Fibroblast of lung (primary cell): ENCODE measurements around the gene DNM3.

Experiments
- EZH2 ChIP-seq: IDR thresholded peaks from 2 replicates; pipeline ENCODE4 v1.5.1; 2012; ENCODE audit warnings: low read length, control low read depth, mild to moderate bottlenecking; ENCODE audit errors: missing control alignments
- TF ChIP-seq, protein P1 (sequence below), 2 donors: IDR thresholded peaks in 1 of 2; conservative IDR thresholded peaks in 1 of 2; 1 replicate in 1 of 2; 2 replicates in 1 of 2; pipeline ENCODE4 v1.5.1; 2011 to 2012; ENCODE audit warnings: low read length in 2 of 2, control low read depth in 1 of 2, inconsistent platforms in 1 of 2, low read depth in 1 of 2, mild to moderate bottlenecking in 1 of 2

DNA sequence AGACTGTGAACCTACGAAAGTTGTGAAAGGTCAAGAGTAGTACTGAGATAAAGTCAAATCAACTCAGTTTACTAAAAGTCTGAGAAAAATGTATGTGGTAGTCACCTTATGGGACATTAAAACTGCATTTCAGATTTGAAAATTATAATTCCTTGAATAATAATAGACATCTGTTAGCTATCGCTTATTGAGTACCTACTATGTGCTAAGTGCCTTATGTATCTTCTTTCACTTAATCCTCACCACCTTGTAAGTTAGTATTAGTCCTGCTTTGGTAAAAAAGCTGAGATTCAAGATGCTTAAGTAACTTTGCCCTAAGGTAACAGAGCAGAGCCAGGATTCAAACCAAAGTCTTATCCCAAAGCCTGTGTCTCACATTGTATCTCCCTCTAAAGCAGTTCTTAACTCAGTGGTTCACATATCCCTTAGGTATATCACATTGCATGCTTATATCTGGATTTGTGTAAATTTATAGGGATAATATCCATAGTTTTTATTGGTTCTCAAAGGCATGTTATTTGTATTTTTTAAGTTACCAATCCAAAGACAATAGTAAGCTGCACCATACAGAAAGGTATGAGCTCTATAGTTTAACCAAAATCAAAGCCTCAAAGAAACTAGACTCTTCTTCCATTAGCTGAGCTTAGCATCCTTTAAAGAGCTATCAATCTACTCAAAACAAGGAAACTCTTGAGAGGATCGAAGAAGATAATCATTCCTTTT lies 601.7 kb downstream of the DNM3 start:
- TF ChIP-seq, protein P1, sequence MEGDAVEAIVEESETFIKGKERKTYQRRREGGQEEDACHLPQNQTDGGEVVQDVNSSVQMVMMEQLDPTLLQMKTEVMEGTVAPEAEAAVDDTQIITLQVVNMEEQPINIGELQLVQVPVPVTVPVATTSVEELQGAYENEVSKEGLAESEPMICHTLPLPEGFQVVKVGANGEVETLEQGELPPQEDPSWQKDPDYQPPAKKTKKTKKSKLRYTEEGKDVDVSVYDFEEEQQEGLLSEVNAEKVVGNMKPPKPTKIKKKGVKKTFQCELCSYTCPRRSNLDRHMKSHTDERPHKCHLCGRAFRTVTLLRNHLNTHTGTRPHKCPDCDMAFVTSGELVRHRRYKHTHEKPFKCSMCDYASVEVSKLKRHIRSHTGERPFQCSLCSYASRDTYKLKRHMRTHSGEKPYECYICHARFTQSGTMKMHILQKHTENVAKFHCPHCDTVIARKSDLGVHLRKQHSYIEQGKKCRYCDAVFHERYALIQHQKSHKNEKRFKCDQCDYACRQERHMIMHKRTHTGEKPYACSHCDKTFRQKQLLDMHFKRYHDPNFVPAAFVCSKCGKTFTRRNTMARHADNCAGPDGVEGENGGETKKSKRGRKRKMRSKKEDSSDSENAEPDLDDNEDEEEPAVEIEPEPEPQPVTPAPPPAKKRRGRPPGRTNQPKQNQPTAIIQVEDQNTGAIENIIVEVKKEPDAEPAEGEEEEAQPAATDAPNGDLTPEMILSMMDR (conservative IDR thresholded peaks at IDR 0.05 in 1 of 2, IDR thresholded peaks at IDR 0.05 in 1 of 2; ENCODE audit: low read depth in 1 of 2, low read length in 2 of 2), result no peak
- no peak for TF ChIP-seq EZH2
